SK-N-SH (cell line): ENCODE measurements around the gene CHCHD3. TPM values are rescaled to one million over a fixed set of nuclear protein-coding genes. Genes with fewer than 3 reads are reported as not detected.

Experiments
- CTCF ChIA-PET: fragments of 300-600, 350-600 bp; formaldehyde crosslinking; extraction: SDS; loops from one replicate; lab custom pipeline; 2021; lab: Yijun Ruan, JAX
- POLR2A ChIA-PET: fragments of 350-600 bp; sonication (Branson Sonifier 250); formaldehyde crosslinking; extraction: SDS; loops from one replicate; lab custom pipeline; 2020; ENCODE audit warnings: antibody characterized with exemption, inconsistent platforms; lab: Yijun Ruan, JAX
- DNase-seq: peaks from one replicate; pipeline ENCODE4 v3.0.0; 2012
- H2AFZ ChIP-seq: fragments of 200-600 bp; sonication (generic); 2 replicates; pipeline ENCODE4 v1.8.1; 2016; ENCODE audit warnings: antibody characterized with exemption, mild to moderate bottlenecking, low read depth
- H3F3A ChIP-seq: fragments of 200-600 bp; sonication (generic); replicated peaks from 2 replicates; pipeline ENCODE3; 2016; ENCODE audit warnings: antibody characterized with exemption, mild to moderate bottlenecking; ENCODE audit not compliant: insufficient read depth
- H3K27ac ChIP-seq, 2 experiments: fragments of 200-500 bp in 1 of 2; fragments of 200-600 bp in 1 of 2; sonication (Bioruptor generic) in 1 of 2; sonication (generic), shearing (Covaris generic) in 1 of 2; 2 replicates each; pipeline versions ENCODE4 v1.5.1 to v1.6.1; 2014 to 2016; ENCODE audit warnings: low read depth in 2 of 2, inconsistent platforms in 1 of 2, low read length in 1 of 2, mild to moderate bottlenecking in 1 of 2, mixed read lengths in 1 of 2
- H3K27me3 ChIP-seq: fragments of 200-600 bp; sonication (generic), shearing (Covaris generic); 2 replicates; pipeline ENCODE4 v1.6.1; 2016; ENCODE audit warnings: mixed run types; ENCODE audit not compliant: insufficient read depth
- H3K36me3 ChIP-seq, 2 experiments: fragments of 200-500 bp in 1 of 2; fragments of 200-600 bp in 1 of 2; sonication (Bioruptor generic) in 1 of 2; sonication (generic) in 1 of 2; replicated peaks in 1 of 2; 2 replicates each; pipeline versions ENCODE3 to v1.5.1; 2014 to 2016; ENCODE audit warnings: low read length in 1 of 2, mild to moderate bottlenecking in 1 of 2; ENCODE audit not compliant: insufficient read depth in 2 of 2, control insufficient read depth in 1 of 2
- H3K4me1 ChIP-seq, 2 experiments: fragments of 200-500 bp in 1 of 2; fragments of 200-600 bp in 1 of 2; sonication (Bioruptor generic) in 1 of 2; sonication (generic), shearing (Covaris generic) in 1 of 2; 2 replicates each; pipeline versions ENCODE4 v1.5.1 to v1.6.1; 2014 to 2016; ENCODE audit warnings: low read depth in 1 of 2, low read length in 1 of 2, mixed run types in 1 of 2; ENCODE audit not compliant: insufficient read depth in 2 of 2, control insufficient read depth in 1 of 2
- H3K4me2 ChIP-seq: fragments of 200-600 bp; sonication (generic), shearing (Covaris generic); 2 replicates; pipeline ENCODE4 v1.6.1; 2017; ENCODE audit warnings: mixed run types
- H3K4me3 ChIP-seq, 2 experiments: fragments of 200-500 bp in 1 of 2; fragments of 200-600 bp in 1 of 2; sonication (Bioruptor generic) in 1 of 2; sonication (generic), shearing (Covaris generic) in 1 of 2; 2 replicates each; pipeline versions ENCODE4 v1.5.1 to v1.8.1; 2014 to 2016; ENCODE audit warnings: low read depth in 2 of 2, inconsistent platforms in 1 of 2, low read length in 1 of 2, mild to moderate bottlenecking in 1 of 2, mixed read lengths in 1 of 2, moderate library complexity in 1 of 2
- H3K79me2 ChIP-seq: fragments of 200-600 bp; sonication (generic); 2 replicates; pipeline ENCODE4 v1.8.1; 2017; ENCODE audit warnings: mild to moderate bottlenecking; ENCODE audit not compliant: insufficient read depth
- H3K9ac ChIP-seq: fragments of 200-600 bp; sonication (generic); 2 replicates; pipeline ENCODE4 v1.6.1; 2017; ENCODE audit warnings: mixed run types
- H3K9me2 ChIP-seq: fragments of 200-600 bp; sonication (generic); 2 replicates; pipeline ENCODE4 v1.6.1; 2017; ENCODE audit warnings: mixed run types
- H3K9me3 ChIP-seq: fragments of 200-600 bp; sonication (generic); 2 replicates; pipeline ENCODE4 v1.6.1; 2017; ENCODE audit warnings: mixed run types, mild to moderate bottlenecking, moderate library complexity
- H4K20me1 ChIP-seq: fragments of 200-600 bp; sonication (generic); 2 replicates; pipeline ENCODE4 v1.6.1; 2017; ENCODE audit warnings: mild to moderate bottlenecking, mixed run types; ENCODE audit not compliant: insufficient read depth
- CHD2 ChIP-seq: fragments of 150-350 bp; IDR thresholded peaks from 2 replicates; pipeline ENCODE4 v1.6.1; 2018; ENCODE audit warnings: low read length; ENCODE audit not compliant: partially characterized antibody
- EP300 ChIP-seq, 2 experiments: IDR thresholded peaks; 2 replicates each; pipeline versions ENCODE4 v1.4.0 to v1.6.1; 2012; ENCODE audit warnings: borderline replicate concordance in 1 of 2, low read depth in 1 of 2, low read length in 1 of 2
- EZH2phosphoT487 ChIP-seq: fragments of 200-600 bp; sonication (generic); IDR thresholded peaks from 2 replicates; pipeline ENCODE4 v1.6.1; 2017; ENCODE audit warnings: low read depth, mixed run types, mild to moderate bottlenecking, antibody characterized with exemption, moderate library complexity, borderline replicate concordance
- FOSL2 ChIP-seq: IDR thresholded peaks from 2 replicates; pipeline ENCODE4 v1.4.0; 2012; ENCODE audit warnings: low read depth, mild to moderate bottlenecking, moderate library complexity, borderline replicate concordance
- FOXJ3 ChIP-seq: sonication (generic); formaldehyde crosslinking; IDR thresholded peaks from 2 replicates; pipeline ENCODE4 v1.5.1; 2020; ENCODE audit warnings: mild to moderate bottlenecking, missing genetic modification reagents
- FOXM1 ChIP-seq: IDR thresholded peaks from 2 replicates; pipeline ENCODE4 v1.4.0; 2012; ENCODE audit warnings: low read depth, mild to moderate bottlenecking
- GATA2 ChIP-seq: sonication (generic); formaldehyde crosslinking; IDR thresholded peaks from 2 replicates; pipeline ENCODE4 v1.5.0; 2020; ENCODE audit warnings: mild to moderate bottlenecking, missing genetic modification reagents
- IRF3 ChIP-seq: fragments of 150-350 bp; IDR thresholded peaks from 2 replicates; pipeline ENCODE4 v1.6.1; 2016; ENCODE audit warnings: mild to moderate bottlenecking, low read depth, low read length
- JUND ChIP-seq: IDR thresholded peaks from 2 replicates; pipeline ENCODE4 v1.4.0; 2012
- MEF2A ChIP-seq: IDR thresholded peaks from 2 replicates; pipeline ENCODE4 v1.4.0; 2012; ENCODE audit warnings: low read depth, borderline replicate concordance
- PBX3 ChIP-seq: IDR thresholded peaks from 2 replicates; pipeline ENCODE4; 2012
- RAD21 ChIP-seq: IDR thresholded peaks from 2 replicates; pipeline ENCODE4 v1.6.1; 2012; ENCODE audit warnings: mild to moderate bottlenecking, low read length
- TAF1 ChIP-seq: IDR thresholded peaks from 2 replicates; pipeline ENCODE4 v1.6.1; 2012; ENCODE audit warnings: low read depth, mild to moderate bottlenecking, low read length, moderate library complexity, borderline replicate concordance
- TCF12 ChIP-seq: IDR thresholded peaks from 2 replicates; pipeline ENCODE4 v1.4.0; 2012
- YY1 ChIP-seq: IDR thresholded peaks from 2 replicates; pipeline ENCODE4 v1.4.0; 2012; ENCODE audit warnings: low read depth, mild to moderate bottlenecking
- ZBTB33 ChIP-seq: IDR thresholded peaks from 2 replicates; pipeline ENCODE4 v1.4.0; 2012; ENCODE audit warnings: low read depth, borderline replicate concordance
- WGBS: methylation state at CpG from one replicate; pipeline ENCODE4 v1.1.6; 2017; ENCODE audit warnings: low lambda C conversion rate; 5-methylcytosine and 5-hydroxymethylcytosine counted together
- polyA plus RNA-seq, 3 experiments: library from polyadenylated mRNA; depleted of rRNA; stranded (reverse); fragments of >200 nt; gene quantifications; 2 replicates each; pipeline ENCODE4 v1.2.3, GENCODE V29; 2012
- TF ChIP-seq, protein P1 (sequence below): IDR thresholded peaks from 2 replicates; pipeline ENCODE4 v1.4.0; 2012; ENCODE audit warnings: low read depth, borderline replicate concordance

Gene CHCHD3
- polyA plus RNA-seq, 1 of the 3 experiments (the other 2 are of a cell fraction), result 97.1 TPM

DNA sequence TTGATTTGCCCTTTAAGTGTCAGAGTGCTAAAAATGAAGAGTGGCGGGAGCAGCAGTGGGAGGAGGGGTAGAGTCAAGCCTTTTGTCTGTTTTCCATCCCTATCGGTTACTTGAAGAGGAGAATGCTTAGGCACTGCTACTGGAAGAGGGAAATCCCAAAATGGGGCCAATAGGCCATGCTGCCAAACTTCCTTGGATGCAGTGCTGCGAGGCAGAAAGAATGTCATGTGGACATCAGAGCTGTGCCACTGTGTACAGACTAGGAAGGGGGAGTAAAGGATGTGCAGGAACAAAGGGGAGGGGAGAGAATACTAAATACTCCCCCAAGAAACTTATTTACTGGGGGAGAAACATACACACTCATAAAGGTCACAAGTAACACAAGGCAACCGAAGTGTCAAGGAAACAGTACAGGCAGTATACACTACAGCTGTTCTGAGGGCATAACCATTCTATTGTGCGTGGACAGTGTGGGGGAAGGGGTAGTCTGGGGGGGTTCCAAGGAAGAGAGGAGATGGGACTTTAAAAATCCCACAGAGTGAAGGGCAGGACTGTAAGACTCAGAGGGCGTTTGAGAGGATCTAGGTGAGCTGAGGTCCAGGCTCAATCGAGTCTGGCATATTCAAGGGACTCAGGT lies 276.9 kb downstream of the CHCHD3 start:
- 95% methylated on average over 7 of the region's 7 CpGs for WGBS
- Histone ChIP-seq H3K9me2 (no peaks in the 10 kb centered on the region), H3K4me2 (no peak overlapping the region), H3K4me3 (no peak overlapping the region), H3K4me1 (peaks cover 0 to 8% of the 10 kb centered on the region in 2 experiments; a peak in 2 of 4 replicates), H3K79me2 (no peaks in the 10 kb centered on the region), H3F3A (no peaks in the 10 kb centered on the region), H3K27ac (no peak overlapping the region), H3K27me3 (no peaks in the 10 kb centered on the region), H4K20me1 (no peaks in the 10 kb centered on the region), H2AFZ (no peak overlapping the region), H3K9ac (no peak overlapping the region), H3K9me3 (no peaks in the 10 kb centered on the region), H3K36me3 (peaks cover 0 to 3% of the 10 kb centered on the region in 2 experiments)
- no peak for DNase-seq
- TF ChIP-seq CHD2 (no peak), EZH2phosphoT487 (no peak), GATA2 (no peak), PBX3 (no peak), TCF12 (no peak), YY1 (no peak), FOXJ3 (no peak), MEF2A (no peak), FOSL2 (no peak), FOXM1 (no peak), TAF1 (no peak), RAD21 (no peak), ZBTB33 (no peak), IRF3 (no peak), EP300 (IDR thresholded peaks at IDR 0.05; ENCODE audit: borderline replicate concordance in 1 of 2, low read depth in 1 of 2, low read length in 1 of 2) (no peak), JUND (no peak)
- TF ChIP-seq, protein P1, sequence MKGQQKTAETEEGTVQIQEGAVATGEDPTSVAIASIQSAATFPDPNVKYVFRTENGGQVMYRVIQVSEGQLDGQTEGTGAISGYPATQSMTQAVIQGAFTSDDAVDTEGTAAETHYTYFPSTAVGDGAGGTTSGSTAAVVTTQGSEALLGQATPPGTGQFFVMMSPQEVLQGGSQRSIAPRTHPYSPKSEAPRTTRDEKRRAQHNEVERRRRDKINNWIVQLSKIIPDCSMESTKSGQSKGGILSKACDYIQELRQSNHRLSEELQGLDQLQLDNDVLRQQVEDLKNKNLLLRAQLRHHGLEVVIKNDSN, result no peak
- ChIA-PET CTCF (no interaction called here), POLR2A (no interaction called here)
